HTERT RPE-1 (cell line): ENCODE measurements around the gene TBC1D24.

ENCODE experiments used
- in situ Hi-C: fragments of 300-500 bp; cut with MboI; formaldehyde crosslinking; loops from 4 replicates; pipeline ENCODE4 v1.14.3; 2020; ENCODE audit warnings: low sequenced_read_pairs

TBC1D24 gene

DNA sequence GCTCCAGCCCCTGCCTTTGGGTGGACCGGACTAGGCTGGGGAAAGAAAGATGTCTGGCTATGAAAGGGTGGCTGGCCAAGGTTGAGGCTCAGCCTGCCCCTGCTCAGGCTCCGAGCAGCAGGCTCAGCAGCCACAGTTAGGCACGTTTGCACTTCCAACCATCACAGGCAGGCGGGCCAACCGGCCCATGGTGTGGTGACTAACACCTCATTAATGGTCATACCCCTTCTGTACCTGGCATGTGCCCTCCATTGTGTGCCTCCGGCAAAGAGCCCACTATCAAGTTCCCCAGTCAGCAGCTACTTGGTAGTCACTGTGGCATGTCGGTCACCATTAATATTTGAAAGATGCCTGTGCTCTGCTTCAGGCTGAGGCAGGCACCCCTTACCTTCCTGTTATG lies 6.7 kb downstream of the TBC1D24 start:
- in situ Hi-C loops: no loop called here

DNA sequence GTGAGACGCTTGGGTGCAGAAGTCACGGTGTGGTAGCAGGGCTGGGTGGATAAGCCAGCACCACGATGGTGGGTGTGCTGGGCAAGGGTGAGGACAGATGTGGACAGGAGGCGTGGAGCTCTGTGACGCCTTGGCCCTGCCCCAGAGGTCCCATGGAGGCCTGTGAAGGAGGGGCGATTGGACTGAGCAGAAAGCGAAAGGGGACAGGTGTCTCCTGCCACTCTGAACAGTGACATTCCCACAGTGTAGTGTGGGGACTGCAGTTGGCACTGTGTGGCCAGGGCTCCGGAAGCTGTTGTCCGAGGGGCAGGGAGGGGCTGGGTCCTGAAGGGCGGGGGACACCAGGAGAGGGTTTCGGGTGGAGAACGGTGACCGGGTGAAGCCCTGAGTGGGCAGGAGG lies 7.3 kb downstream of the TBC1D24 start:
- in situ Hi-C loops: no loop called here

DNA sequence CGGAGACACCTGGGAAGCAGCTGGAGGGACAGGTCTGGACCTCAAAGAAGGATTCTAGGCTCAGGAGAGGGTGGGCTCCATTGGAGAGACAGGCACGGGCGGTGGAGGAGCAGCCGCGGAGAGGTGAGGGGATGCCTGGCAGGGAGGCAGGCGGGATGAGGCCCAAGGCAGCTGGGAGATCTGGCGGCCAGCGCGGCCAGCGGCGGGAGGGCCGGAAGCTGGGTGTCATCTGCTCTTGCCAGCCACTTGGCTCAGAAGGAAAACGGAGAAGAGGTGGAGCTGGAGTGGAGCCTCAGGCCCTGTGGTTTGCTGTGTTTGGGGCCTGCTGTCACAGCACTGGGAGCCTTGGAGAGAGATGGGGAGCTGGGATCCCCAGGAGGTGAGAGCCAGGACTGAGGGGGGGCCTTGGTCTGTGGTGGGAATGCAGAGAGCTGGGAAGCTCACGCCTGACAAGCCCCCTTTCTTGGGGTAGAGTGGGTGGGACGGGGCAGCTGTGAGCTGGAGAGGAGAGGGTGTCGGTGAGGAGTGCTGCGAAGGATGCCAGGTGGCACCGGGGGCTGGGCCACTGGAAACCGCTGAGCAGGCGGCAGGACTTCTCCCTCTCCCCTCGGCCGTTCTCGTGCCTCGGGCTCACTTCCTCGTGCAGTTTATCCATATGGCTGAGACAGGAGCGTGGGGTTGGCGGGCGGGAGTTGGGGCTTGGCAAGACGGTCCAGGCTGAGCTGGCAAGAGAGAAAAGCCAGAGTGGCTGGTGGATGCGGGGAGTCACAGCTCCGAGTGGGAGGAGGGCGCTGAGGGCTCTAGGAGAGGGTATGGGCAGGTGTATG lies 8.0 kb downstream of the TBC1D24 start:
- in situ Hi-C loops: no loop called here

DNA sequence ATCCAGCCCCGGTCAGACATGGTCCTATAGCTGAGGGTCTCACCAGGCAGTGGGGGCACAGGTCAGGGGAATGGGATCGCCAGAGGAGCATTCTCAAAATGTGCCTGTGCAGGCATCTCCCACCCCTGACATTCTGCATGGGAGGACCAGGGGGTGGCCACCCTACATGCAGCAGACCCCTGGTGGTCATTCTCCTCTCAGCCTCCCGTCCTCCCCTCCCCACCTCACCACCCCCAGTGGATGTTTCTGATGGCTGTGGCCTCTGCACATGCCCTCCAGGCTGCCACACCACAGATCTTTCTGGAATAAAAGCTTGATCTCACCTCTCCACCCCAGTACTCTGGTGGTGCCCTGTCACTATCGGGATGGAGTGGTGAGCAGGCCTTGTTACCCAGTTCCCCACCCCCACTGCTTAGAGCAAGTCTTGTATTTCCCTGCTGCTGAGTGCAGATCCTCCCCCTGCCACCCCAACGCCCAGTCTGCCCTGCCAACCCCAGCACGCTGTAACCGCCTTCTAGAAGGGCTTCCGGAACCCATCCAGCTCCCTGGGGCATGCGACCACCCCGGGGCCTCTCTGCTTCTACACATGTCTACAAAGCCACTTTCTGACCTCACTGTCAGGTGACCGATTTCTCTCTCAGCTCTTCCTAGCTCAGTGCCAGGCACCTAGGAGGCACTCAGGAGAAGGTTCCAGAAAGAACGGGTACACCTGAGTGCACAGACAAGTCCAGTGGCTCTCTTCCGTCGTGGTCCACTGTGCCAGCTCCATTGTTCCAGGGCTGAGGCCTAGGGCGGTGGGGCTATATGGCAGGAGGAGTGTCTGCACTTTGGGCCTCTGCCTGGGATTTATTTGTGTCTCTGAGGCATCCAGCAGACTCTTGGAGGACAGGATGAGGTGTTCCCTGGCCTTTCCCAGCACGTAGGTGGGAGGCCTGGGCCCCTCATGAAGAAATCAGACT lies 9.3 kb downstream of the TBC1D24 start:
- in situ Hi-C loops: no loop called here

DNA sequence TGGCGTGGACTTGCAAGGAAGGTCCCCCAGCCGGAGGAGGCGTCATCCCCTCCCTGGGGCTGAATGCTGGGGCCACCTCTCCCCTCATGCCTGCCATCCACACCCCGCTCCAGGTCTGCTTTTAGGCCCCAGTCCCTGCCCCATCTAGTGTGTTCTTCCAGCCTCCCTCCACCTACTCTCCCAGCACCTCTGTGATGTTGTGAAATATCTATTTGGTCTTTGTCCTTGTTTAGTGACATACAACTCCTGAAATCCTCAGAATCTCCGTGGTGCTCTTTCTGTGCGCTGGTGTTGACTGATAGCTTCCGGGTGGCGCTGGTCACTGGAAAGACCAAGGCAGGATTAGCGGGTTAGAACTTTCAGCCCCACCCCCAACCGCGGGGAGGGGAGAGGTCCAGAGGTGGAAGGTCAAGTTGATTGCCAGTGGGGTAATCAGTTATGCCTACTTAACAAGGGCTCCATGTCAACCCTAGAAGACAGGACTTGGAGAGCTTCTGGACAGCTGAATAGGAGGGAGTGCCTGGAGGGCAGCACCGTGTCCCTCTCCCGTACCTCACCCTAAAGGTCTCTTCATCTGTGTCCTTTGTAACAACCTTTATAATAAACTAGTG lies 10.1 kb downstream of the TBC1D24 start:
- in situ Hi-C loops: no loop called here

DNA sequence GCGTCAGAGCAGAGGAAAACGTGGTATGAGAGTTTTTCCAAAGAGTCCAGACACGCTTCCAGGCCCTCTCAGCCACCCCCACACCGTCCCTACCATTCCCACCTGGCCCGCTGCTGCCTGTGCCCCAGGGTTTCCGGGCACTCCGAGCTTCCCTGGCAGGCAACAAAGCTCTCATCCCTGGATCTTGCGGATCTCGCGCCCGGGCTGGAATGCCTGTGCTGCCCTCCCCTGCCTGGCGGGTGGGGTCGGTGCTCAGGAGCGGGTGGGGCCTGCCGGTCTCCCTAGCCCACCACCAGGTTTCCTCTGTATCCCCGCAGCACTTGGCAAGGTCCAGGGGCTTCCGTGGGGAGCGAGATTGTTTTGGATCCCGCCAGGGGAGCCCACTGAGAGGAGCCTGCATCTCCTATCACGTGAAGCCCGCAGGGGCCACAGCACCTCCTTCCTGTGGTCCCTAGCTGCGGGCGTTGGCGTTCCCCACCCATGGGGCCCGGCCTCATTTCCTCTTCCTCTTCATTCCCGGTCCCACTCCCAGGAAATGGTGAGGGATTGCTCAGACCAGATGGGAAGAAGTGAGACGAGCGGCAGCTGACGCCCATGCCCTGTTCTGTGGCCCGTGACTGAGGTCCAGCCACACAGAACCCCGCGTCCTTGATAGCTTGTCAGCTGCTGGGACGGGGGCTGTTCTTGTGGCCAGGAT lies 11.0 kb downstream of the TBC1D24 start:
- in situ Hi-C loops: no loop called here

DNA sequence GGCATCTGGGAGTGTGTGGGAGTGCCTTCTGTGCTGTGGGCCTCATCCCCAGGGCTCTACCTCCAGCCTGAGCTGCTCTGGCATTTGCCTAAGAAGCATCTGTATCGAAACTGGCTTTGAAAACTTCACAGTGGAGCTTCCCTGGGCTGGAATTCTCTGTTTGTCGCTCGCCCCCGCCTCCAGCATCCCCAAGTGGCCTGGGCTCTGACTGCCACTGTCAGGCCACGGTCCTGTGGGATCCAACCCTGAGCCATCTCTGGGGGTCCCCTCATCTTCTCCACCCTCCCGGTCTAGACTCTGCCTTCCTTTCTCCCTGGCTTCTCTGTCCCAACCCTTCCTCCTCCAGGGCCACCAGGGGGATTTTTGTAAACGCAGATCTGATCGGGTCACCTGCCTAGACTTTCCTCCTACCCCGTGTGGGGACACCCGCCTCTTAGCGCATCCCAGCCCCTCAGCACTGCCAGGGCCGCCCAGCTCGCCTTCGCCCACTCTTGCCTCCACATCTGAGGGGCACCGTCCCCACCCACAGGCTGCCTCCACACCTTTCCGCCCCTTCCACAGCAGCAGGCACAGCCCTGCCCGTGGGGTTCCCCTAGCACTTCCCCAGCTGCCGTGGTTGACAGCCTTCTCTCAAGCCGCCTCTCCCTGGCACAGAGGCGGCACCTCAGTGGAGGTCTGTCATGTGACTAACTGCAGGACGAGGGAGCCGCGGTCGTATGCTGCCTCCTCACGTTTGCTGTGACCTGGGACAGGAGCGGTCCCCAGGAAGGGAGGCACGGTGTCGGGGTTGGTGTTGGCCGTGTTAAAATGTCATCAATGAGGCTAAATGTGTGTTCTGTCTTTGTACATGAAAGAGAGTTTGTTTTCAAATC lies 12.0 kb downstream of the TBC1D24 start:
- in situ Hi-C loops: no loop called here

DNA sequence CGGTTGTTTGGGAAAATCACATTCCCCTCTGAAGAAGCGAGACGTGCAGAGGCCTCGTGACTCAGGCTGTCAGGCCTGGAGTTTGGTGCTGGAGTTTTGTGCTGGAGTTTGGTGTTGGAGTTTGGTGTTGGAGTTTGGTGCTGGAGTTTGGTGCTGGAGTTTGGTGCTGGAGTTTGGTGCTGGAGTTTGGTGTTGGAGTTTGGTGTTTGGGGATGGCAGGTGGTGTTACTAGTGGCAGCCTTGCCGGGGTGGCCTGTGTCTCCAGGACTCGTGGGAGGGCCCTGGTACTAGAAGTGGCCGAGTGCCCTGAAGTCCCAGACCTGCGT lies 12.6 kb downstream of the TBC1D24 start:
- in situ Hi-C loops: no loop called here

DNA sequence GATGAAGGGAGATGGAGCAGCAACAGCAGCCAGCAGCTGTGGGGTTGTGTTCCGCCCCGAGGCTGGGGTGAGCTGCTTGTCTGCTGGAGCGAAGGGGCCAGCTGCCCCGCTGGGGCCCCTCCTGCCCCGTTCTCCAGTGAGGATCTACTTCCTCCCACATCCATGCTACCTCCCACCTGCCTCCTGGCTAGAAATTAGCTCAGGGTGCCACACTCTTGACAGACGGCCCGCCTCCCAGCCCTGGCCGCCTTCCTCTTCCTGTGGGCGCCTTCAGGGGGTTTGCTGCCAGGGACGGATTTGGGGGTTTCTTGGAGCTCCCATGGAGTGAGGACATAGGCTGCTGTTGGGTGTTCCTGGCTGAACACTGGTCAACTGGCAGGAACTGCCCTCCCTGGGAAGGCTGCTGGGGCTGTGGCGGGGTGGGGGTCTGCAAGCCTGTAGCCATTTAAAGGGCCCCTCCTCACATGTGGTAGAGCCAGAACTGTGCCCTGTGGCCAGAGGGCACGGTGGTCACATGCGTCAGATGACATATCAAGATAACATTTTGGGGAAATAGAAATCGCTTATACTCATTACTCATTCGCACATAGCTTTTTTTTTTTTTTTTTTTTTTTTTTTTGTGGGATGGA lies 13.1 kb downstream of the TBC1D24 start:
- in situ Hi-C loops: no loop called here

DNA sequence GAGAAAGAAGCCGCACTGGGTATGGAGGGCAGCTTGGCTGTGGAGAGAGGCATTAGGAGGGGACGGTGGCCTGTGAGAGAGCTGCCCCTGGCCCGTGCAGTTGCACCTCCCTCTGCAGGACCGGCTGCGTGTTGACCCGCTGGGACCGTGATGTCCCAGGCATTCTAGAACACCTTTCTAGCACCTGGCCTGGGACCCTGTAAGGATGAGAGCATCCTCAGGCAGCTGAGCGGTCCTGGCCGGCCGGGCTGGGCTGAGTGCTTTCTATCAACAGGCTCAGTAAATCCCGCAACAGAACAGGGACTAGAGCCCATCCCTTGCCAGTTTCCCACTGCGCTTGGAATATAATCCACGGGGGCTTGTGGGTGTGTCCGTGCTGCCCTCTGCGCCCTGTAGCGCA lies 14.7 kb downstream of the TBC1D24 start:
- in situ Hi-C loops: no loop called here

DNA sequence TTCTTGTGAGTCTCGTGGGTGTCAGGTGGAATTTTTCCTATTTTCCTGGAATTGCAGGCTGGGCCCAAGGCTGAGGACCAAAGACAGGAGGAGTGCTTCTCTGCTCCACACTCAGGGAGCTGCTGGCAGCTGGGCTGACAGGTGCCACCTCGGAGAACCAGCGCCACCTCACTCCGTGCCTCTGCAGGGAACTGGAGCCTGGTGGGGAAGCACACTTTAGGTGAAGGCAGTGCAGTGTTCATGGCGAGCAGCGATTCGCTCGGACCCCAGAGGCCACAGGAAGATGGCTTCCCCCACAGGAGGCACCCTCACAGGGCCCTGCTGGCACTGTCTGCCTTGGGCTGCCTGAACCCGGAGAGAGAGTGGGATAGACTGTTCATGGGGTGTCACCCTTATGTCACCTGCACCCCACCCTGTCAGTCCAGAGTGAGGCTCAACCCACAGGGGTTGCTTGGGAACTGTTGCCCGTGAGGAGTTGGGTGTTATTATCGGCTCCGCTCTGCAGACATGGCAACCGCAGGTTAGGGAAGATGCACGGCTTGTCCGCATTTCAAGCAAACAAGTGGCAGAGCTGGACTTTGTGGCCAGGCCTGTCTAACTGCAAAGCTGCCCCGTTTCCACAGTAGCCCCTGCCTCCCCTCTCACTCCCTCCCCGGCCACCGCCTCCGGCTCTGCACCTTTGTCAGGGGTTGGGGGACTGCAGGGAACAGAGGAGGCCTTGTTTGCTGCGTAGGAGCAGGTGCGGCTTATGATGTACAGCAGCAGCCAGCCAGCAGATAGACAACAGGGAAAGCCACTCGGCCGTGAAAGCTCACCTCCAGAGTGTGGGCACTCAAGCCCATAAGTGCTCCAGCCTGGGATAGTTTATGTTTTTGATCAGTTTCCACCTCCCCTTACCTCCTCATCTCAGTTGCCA lies 15.5 kb downstream of the TBC1D24 start:
- in situ Hi-C loops: no loop called here

DNA sequence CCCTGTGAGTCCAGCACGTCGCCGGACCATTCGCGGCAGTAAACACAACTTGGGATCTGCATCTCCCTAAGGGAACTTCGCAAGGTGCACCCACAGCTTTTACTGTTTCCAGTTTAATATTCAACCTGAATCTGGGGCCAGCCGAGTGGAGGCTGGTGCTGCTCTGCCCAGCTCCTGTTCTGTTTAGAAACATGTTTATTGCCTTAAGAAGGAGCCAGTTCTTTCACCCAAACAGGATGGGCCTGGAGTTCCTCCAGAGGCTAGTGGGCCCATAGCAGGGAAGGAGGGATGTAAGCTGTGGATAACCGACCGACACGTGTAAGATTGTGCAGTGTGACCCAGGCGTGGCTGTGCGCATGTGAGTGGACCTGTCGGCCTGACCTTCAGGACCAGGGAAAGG lies 17.4 kb downstream of the TBC1D24 start:
- in situ Hi-C loops: no loop called here

DNA sequence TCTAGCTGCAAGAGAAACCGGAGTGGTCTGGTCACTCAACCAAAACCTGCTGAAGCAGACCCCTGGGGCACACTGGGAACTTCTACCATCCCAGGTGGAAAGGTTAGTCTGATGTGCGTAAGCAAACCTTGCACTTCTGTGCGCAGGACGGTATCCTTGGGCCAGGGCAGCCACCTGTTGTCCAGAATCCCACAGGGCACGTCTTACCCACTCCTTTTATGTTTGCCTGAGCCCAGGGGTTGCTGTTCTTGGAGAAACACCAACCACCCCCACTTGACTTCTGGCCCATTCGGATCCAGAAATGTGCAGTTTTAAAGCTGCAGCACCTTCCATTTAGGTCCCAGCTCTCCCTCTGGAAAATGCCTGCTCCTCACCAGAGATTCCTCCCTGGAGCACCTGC lies 18.7 kb downstream of the TBC1D24 start:
- in situ Hi-C loops: no loop called here

DNA sequence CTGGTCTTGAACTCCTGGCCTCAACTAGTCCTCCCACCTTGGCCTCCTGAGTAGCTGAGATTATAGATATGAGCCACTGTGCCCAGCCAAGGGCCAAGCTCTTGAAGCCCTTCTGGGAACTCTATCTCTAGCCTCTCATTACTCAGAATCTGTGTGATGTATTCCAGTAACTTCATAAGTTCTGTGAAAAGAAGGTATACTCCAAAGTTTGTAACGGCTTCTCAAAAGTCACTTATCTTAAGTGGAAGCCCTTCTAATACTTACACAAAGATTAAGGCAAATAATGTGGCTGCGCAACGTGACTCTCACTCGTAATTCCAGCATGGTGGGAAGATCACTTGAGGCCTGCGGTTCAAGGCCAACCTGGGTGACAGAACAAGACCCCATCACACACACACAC lies 19.7 kb downstream of the TBC1D24 start:
- in situ Hi-C loops: no loop called here

DNA sequence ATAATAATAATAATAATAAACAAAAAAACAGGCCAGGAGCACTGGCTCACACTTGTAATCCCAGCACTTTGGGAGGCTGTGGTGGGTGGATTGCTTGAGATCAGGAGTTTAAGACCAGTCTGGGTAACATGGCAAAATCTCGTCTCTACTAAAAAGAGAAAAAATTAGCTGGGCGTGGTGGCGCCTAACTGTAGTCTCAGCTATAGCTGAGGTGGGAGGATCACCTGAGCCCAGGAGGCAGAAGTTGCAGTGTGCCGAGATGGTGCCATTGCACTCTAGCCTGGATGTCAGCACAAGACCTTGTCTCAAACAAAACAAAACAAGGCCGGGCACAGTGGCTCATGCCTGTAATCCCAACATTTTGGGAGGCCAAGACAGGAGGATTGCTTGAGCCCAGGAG lies 20.1 kb downstream of the TBC1D24 start:
- in situ Hi-C loops: no loop called here

DNA sequence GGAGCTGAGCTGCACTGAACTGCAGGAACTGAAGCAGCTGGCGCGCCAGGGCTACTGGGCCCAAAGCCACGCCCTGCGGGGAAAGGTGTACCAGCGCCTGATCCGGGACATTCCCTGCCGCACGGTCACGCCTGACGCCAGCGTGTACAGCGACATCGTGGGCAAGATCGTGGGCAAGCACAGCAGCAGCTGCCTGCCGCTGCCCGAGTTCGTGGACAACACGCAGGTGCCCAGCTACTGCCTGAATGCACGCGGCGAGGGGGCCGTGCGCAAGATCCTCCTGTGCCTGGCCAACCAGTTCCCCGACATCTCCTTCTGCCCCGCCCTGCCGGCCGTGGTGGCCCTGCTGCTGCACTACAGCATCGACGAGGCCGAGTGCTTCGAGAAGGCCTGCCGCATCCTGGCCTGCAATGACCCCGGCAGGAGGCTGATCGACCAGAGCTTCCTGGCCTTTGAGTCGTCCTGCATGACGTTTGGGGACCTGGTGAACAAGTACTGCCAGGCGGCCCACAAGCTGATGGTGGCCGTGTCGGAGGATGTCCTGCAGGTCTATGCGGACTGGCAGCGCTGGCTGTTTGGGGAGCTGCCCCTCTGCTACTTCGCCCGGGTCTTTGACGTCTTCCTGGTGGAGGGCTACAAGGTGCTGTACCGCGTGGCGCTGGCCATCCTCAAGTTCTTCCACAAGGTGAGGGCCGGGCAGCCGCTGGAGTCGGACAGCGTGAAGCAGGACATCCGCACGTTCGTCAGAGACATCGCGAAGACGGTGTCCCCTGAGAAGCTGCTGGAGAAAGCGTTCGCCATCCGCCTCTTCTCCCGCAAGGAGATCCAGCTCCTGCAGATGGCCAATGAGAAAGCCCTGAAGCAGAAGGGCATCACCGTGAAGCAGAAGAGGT lies 21.5 kb downstream of the TBC1D24 start:
- in situ Hi-C loops: no loop called here

DNA sequence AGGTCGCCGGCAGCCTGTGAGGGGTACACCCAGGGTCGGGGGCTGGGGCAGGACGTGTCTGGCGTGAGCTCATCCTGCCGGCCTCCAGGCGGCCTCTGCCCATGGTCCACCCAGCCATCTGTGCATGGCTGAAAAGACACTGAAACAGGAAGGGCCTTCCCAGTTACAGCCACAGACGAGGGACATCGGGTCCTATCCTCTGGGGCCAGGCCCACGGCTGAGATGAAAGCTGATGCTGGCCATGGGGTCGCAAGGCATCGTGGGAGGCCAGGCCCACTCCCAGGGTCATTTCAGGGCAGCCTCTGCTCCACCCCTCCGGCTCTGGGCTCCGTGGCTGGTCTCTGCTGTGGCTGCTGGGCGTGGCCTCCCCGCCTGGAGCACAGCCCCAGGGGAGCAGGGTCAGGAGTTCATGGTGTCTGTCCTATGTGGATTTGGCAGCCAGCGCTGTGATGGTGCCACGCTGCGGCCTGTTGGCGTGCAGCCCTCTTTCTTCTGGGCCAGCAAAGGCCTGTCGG lies 22.2 kb downstream of the TBC1D24 start:
- in situ Hi-C loops: no loop called here
